ENCODE data around the gene NOX3.

- no peak for TF ChIP-seq CTCF (conservative IDR thresholded peaks at IDR 0.05 in 1 of 2, IDR thresholded peaks at IDR 0.05 in 1 of 2; ENCODE audit: extremely low read depth in 1 of 2, insufficient read depth in 1 of 2, low read depth in 1 of 2, low read length in 2 of 2)
- TF ChIP-seq EZH2 (IDR thresholded peaks at IDR 0.05; ENCODE audit: borderline replicate concordance, low read length): no peak
Observed at GRCh38 chr6:155364844-155365437, 90.7 kb downstream of the NOX3 start.
